Myocyte (in vitro differentiated cells): ENCODE results near the gene BNC2. TPM values are rescaled to one million over a fixed set of nuclear protein-coding genes. Genes with fewer than 3 reads are reported as not detected.

ENCODE experiments used
- DNase-seq: peaks from one replicate; pipeline ENCODE4 v3.0.0-alpha.2; 2012; ENCODE audit warnings: low read depth
- total RNA-seq: library from RNA; depleted of rRNA; stranded (reverse); fragments of >200 nt; gene quantifications from 2 replicates; pipeline ENCODE4 v1.2.3, GENCODE V29; 2014

The BNC2 gene
- total RNA-seq, 1 donor from 2014 or later = 32.4 TPM

DNA sequence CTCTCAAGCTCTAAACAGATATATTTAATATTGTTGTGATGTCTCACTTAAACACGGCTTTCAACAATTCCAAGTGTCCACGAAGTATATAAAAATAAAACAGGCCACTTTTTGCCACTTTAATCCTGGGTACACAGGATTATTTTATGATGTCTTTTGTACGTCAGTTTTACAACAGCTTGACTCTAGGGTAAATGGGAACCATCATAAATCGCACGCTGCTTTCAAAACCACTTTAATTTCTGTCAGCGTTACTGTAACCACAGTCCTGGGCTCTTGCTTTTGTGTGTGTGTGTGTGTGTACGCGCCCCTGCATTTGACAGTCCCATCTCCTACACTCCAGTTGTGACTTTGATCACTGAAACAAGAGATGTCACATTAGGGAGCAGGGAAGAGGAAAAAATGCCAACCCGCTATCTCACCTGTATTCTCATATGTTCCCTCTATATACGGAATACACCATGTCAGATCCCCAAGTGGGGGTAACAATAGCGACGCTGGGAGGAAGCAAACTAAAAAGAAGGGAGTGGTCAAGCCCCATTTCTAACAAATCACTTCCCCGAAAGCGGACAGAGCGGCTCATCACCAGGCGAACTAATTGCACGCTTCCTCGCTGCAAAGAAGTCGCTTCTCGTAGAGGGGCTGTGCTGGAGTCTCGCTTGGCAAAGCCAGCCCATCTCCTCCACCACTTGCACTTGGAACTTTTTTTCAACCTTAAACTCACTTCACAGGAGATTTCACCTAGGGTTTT lies 1.2 kb downstream of the BNC2 start:
- DNase-seq = peak; percentile 68

DNA sequence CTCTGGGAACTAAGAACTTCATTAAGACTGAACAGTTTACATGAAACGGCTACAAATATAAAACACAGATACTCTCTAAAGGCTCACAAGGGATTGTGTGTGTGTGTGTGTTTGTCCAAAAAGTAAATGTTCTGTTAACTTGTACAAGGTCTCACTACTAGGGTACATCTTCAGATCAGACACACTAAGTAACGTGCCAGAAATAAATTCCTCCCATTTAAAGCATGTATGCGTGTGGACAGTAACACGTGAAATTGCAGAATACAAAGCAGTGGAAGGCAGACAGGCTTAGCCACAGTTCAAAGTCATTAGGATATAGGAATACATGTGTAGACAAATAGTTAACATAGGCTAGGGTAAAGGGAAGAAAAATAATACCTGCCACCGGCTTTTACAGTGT lies 1.8 kb downstream of the BNC2 start:
- DNase-seq = peak; percentile 47

DNA sequence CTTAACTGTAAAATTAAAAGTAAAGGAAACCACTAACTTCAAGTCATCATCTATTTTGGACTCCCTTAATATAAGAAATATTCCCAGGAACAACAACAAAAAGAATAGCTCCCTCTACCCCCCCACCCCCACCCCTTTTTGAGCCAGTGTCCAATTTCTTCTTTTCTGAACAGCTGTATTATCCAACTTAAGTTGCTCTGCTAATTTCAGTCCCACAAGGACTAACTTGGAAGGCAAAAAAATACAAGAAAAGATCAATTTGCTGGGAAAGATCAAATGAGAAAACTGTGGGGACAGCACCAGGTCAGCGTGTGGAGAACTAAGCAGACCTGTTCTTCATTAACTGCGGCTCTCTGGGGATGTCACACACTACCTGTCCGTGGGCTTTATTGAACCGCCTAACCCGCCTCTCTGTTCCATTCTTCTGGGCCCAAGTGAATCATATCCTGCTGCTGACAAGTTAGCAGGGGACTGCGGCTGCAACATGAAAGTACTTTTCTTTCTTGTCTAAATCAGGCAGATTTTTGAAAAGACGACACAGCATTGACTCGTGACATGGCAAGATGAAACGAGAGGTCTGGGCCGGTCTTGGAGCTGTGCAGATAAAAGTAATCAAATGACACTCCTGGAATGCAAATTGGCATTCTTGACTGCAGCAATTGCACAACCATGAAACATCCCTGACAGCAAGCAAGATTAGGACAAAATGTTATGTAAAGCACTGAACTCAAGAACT lies 2.7 kb downstream of the BNC2 start:
- DNase-seq = peak; percentile 70

- peak; percentile 47 for DNase-seq
These were observed 3.9 kb downstream of the BNC2 start for GRCh38 chr9:16866587-16866986.

GRCh38 chr9:16864649-16865434 lies 5.6 kb downstream of the BNC2 start:
- DNase-seq = peak; percentile 64

DNA sequence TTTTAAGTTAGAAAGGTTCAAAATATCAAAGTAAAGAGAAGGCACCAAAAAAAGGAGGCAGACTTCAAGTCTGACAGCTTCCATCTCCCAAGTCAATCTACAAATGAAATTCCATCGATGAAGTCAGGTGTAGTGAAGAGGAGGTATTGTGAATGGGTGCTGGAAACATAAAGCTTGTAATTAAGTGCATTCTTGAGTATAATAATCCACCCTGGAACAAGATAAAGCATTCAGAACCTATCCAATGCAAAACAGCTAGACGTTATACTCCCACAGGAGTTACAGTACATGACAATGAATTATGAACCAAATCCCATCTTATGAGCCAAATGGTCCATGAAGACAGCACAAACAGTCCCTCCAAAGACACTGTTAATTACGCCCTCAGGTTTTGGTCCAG lies 22.3 kb downstream of the BNC2 start:
- no peak for DNase-seq

- DNase-seq = no peak
These were observed 23.5 kb downstream of the BNC2 start for GRCh38 chr9:16846986-16847385.

- DNase-seq = no peak
These were observed 24.1 kb downstream of the BNC2 start for GRCh38 chr9:16846367-16846766.

DNA sequence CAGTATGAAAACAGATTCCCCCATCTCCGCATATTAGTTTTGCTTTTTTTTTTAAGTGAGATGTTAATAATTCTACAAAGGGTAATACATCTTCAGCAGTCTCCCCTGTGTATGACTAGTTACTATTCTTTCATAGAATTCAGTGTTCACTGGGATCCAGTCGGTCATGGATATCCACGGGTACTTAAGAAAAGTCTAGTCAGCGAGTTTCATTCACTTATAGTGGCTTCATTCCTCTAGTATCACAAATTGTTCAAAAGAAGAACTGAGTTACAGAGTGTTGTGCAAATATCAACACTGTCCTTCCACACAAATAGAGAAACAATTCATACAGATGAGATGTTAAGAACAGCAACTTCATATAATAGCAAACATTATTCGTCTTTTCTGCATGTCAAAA lies 35.7 kb downstream of the BNC2 start:
- no peak for DNase-seq

DNA sequence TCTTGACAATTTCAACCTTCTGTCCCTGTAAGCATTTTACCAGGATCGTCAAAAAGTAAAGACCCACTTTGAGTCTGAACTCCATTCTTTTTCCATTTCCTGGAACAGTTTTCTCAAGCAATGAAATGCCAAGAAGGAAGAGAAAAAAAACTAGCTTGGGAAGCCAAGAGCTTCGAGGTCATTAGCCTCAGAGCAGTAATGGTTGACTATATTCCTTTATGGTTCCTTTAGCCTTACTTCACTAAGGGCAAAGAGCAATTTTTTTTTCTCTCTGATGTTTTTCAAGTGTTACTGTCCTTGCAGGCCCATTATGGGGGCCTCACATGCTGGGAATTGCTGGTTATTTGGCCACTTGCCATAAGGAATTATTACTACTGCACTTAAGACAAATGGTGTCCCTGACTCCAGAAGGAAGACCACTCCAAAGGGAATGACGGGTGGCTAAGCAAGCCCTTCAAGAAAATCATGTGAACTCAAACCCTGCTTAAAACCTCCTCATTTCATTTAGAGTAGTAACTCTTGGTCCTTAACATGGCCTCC lies 37.1 kb downstream of the BNC2 start:
- DNase-seq = no peak

GRCh38 chr9:16832101-16832500 lies 38.4 kb downstream of the BNC2 start:
- DNase-seq = no peak

DNA sequence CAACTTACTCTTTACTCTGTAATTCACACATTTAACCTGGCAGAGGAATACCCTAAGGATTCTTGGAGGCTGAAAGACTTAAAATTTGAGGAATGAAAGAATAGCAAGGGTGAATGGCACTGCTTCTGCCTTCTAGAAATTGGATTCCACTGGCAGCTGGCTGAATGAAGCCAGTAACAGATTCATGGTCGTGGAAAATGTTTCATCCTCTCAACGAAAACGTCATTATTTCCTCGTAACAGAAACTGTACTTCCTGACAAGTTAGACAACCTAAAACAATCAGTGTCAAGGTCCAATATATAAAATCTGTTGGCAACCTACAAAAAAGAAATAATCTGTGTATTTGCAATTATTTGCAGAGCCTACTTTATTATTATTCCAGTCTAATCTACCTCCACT lies 39.7 kb downstream of the BNC2 start:
- DNase-seq = peak; percentile 42

DNA sequence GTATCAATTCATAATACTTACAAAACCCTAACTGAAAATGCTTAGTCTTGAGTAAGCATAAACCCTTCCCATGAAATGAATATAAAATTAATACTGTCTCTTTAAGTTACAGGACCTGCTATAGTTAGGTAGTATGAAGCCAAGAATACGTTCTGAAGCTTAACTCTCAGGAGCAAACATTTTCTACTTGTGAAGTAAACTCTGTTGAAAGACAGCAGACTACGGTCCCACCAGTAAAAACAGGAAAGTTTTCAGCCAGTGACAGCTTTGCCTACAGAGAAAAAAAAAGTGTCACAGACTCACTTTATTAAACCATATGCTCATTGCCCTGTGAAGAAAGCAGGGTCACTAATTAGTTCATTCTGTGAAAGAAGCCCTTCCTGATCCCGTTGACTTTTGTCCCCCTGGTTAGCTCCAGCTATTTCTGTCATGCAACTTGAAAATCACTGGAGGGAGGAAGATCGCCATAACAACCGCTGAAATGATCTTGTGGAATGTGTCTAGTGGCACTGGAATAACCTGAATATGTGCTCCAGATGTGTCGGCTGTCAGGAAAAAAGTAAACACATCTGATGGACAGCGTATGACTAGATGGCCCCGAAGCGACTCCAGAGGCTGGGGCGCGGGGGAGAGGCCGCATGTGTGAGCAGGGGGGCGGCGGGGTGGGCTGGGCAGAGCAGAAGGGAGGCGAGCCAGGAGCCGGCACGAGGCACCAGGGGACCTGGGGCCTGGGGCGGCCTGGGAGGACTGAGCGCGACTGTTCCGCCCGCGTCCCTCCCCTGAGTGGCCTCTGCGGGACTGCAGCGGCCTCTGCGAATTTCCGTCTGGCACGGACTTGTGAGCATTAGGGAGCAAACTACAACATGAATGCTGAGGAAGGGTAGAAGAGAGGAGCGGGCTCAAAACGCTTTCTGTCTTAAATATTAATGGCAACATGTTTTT lies 41.9 kb downstream of the BNC2 start:
- peak; percentile 59 for DNase-seq

- DNase-seq = peak; percentile 79
These were observed 44.4 kb downstream of the BNC2 start for GRCh38 chr9:16825971-16826625.

DNA sequence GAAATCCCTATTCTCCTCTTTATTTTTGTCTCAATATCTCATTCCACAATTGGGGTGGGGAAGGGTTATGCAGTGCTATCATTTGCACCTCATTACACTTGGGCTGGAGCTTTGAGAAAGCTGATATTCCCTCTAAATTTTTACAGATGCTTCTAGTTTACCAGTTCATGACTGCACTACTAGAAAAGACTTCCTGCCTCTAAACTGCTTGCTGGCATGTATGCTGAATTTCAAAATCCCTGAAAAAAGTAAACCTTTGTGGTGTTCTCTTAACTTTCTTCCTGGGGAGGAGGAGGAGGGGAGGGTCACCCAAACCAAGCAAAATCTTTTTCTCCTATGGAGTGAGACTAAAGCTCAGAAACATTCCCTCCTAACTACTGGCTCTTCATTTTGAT lies 45.1 kb downstream of the BNC2 start:
- DNase-seq = peak; percentile 33

- peak; percentile 30 for DNase-seq
These were observed 45.7 kb downstream of the BNC2 start for GRCh38 chr9:16824545-16825330.

GRCh38 chr9:16823906-16824305 lies 46.6 kb downstream of the BNC2 start:
- DNase-seq = no peak

DNA sequence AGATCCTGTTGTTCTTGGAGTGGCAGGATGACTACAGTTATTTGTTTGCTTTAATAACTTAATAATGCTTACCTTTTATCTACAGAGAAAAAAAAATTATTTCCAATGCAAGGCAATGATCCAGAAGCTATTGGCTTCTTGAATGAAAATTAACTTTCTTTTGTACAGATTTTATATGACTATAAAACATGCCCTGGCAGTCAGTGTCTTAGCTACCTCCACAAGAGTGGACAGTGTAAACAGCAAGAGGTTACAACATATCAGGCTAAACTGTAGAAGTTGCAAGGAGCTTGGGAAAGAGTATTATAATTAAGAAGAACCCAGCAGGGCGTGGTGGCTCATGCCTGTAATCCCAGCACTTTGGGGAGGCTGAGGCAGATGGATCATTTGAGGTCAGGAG lies 49.1 kb downstream of the BNC2 start:
- DNase-seq = no peak

- DNase-seq = no peak
These were observed 53.0 kb downstream of the BNC2 start for GRCh38 chr9:16817514-16817913.
